NT2/D1 (cell line): ENCODE measurements around the gene CDKN2C.

Experiments
- SUZ12 ChIP-seq: IDR thresholded peaks from 2 replicates; pipeline ENCODE4 v1.6.1; 2011; ENCODE audit not compliant: insufficient read length, insufficient read depth; ENCODE audit errors: extremely low read depth
- ZNF274 ChIP-seq: IDR thresholded peaks from 2 replicates; pipeline ENCODE4 v1.6.1; 2011; ENCODE audit warnings: mild to moderate bottlenecking, low read depth, low read length

GRCh38 chr1:51000160-51000559 is 30.1 kb downstream of the CDKN2C start:
- TF ChIP-seq SUZ12, result no peak
- TF ChIP-seq ZNF274, result no peak
